HG03575 (cell line): ENCODE data around the gene ZNF107.
"Not testable (repeated sequence)": the region's sequence is repeated elsewhere in the genome, so short reads cannot be mapped to it uniquely, and the experiment has no call there.

Experiments used
- ATAC-seq: cut with Tn5 transposase; IDR thresholded peaks from one replicate; pipeline ENCODE4 v1.9.1; 2021; ENCODE audit not compliant: unreplicated experiment, insufficient number of reproducible peaks, low FRiP score; ENCODE audit errors: extremely low read depth

ZNF107 gene

GRCh38 chr7:64706625-64707292 is 40.8 kb downstream of the ZNF107 start:
- no peak for ATAC-seq

DNA sequence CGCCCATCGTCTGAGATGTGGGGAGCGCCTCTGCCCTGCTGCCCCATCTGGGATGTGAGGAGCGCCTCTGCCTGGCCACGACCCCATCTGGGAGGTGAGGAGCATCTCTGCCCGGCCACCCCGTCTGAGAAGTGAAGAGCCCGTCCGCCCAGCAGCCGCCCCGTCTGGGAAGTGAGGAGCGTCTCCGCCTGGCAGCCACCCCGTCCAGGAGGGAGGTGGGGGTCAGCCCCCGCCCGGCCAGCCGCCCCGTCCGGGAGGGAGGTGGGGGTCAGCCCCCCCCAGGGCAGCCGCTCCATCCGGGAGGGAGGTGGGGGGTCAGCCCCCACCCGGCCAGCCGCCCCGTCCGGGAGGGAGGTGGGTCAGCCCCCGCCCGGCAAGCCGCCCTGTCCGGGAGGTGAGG is 52.0 kb downstream of the ZNF107 start:
- ATAC-seq = not testable (repeated sequence)

GRCh38 chr7:64729089-64729848 is 63.3 kb downstream of the ZNF107 start:
- ATAC-seq = no peak

DNA sequence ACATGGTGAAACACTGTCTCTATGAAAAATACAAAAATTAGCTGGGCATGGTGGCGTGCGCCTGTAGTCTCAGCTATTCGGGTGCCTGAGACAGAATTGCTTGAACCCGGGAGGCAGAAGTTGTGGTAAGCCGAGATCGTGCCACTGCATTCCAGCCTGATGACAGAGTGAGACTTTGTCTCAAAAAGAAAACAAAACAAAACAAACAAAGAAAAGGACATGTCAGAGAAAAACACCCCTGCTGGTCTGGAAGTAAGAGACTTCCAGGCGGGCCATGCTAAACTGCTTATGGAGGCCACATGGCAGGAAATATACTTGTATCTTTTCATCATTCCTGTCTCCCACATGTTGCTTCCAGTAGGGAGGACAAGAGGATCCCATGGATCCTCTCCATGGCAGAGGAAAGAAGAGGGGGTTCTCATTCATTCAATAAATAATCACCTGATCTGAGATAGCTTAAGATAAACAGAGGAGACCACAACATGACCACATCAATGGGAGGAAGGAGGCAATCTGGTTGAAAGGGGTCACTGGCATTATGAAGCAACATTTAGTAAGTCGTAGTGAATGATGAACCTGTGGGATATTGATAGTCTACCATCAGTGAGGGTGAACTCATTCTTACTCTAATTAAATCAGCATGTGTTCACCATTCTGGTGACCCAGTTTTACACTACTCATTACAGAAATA is 67.8 kb downstream of the ZNF107 start:
- ATAC-seq = no peak

DNA sequence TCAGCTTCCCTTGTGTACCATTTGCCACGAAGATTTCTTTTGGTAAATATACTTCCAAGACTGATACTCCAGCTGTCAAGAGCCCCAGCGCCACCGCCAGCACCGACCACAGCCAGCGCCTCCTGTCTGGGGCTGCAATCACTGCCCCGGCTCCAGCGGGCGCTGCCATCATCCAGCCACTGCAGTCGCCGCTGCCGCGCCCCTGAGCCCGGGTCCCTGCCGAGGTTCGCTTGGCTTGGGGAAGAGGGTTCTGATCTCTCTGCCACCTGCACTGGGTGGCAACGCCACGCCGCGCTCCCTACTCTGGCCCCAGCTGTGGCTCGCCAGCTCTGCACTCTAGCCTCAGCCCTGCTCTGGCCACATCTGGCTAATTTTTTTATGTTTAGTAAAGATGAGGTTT is 70.6 kb downstream of the ZNF107 start:
- no peak for ATAC-seq

DNA sequence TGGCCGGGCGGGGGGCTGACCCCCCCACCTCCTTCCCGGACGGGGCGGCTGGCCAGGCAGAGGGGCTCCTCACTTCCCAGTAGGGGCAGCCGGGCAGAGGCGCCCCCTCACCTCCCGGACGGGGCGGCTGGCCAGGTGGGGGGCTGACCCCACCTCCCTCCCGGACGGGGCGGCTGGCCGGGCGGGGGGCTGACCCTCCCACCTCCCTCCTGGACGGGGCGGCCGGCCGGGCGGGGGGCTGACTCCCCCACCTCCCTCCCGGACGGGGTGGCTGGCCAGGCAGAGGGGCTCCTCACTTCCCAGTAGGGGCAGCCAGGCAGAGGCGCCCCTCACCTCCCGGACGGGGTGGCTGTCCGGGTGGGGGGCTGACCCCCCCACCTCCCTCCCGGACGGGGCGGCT is 72.5 kb downstream of the ZNF107 start:
- ATAC-seq = not testable (repeated sequence)

- not testable (repeated sequence) for ATAC-seq
Observed at GRCh38 chr7:64738953-64739352, 73.0 kb downstream of the ZNF107 start.

GRCh38 chr7:64744680-64745079 is 78.7 kb downstream of the ZNF107 start:
- ATAC-seq = no peak

- ATAC-seq = no peak
Observed at GRCh38 chr7:64747802-64748201, 81.9 kb downstream of the ZNF107 start.

GRCh38 chr7:64753032-64753431 is 87.1 kb downstream of the ZNF107 start:
- ATAC-seq = no peak

- ATAC-seq = no peak
Observed at GRCh38 chr7:64755865-64756264, 89.9 kb downstream of the ZNF107 start.

DNA sequence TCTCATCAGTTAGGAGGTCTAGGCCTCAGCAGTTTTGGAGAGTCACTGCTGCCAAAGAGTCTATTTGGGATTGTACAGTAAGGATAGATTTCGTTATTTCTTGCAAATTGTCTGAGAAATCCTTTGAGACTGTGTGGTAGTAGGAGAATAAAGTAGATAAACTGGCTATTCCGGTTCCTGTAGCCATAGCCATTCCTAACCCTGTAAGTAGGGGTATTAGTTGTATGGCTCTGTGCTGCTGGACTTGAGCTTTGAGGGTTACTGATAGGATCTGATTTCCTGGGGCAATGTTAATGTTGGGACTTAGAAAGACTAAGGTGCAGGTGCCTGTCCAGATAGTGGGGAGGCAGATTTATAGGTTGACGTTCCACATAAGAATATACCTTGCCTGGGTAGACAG is 92.2 kb downstream of the ZNF107 start:
- no peak for ATAC-seq
